Activated CD4-positive, alpha-beta T cell treated with anti-CD3 and anti-CD28 coated beads, Interleukin-10, Interleukin-2, amounts not matched to agents 100 ng/mL and 50 ng/mL, durations not matched to agents 16 hours and 8 hours (primary cell): ENCODE data around the gene SLC25A47.
"Not testable (repeated sequence)": the region's sequence is repeated elsewhere in the genome, so short reads cannot be mapped to it uniquely, and the experiment has no call there.

Source experiments
- DNase-seq: peaks from one replicate; pipeline ENCODE4 v3.0.0-alpha.2; 2020

Gene SLC25A47

DNA sequence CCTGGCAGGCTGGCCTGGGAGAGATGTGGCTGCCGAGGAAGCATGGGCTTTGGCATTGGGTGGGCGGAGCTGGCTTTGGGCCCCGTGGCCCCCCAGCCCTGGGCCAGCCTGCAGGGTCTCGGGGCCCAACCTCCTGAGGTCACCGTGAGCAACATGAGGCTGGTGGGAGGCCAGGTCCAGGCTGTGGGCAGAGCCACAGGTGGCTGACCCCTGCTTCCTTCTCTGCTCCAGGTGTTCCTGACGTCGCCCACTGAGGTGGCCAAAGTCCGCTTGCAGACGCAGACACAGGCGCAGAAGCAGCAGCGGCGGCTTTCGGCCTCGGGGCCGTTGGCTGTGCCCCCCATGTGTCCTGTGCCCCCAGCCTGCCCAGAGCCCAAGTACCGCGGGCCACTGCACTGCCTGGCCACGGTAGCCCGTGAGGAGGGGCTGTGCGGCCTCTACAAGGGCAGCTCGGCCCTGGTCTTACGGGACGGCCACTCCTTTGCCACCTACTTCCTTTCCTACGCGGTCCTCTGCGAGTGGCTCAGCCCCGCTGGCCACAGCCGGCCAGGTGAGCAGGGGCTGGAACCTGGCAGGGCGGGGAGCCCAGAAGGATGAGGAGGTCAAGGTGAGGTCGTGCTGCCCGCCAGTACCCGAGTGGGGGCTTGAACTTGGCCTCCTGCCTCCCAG, 5.5 kb downstream of the SLC25A47 start:
- DNase-seq: no peak

DNA sequence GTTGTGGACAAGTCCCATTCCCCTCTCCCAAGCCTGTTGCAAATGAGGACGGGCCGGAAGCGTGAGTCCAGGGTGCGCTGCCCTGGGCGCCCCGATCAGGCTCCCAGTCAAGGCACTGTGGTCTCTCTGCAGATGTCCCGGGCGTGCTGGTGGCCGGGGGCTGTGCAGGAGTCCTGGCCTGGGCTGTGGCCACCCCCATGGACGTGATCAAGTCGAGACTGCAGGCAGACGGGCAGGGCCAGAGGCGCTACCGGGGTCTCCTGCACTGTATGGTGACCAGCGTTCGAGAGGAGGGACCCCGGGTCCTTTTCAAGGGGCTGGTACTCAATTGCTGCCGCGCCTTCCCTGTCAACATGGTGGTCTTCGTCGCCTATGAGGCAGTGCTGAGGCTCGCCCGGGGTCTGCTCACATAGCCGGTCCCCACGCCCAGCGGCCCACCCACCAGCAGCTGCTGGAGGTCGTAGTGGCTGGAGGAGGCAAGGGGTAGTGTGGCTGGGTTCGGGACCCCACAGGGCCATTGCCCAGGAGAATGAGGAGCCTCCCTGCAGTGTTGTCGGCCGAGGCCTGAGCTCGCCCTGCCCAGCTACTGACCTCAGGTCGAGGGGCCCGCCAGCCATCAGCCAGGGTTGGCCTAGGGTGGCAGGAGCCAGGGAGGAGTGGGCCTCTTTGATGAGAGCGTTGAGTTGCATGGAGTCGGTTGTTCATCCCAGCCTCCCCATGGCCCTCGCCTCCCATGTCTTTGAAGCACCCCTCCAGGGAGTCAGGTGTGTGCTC, 6.3 kb downstream of the SLC25A47 start:
- DNase-seq: no peak

DNA sequence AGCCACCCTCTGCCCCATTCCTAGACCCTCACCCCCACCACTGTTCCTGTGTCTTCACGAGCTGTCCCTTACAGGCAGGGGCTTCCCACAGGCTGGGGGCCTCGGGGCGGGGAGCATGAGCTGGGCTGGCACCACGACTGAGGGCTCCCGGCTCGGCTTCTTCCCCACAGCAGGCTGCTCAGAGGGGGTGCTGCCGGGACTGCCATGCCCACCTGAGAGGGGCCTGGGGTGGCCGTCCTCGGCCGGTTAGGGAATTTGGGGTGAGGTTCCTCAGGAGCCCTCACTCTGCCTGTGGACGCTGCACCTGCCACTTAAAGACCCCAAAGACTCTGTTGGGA, 6.8 kb downstream of the SLC25A47 start:
- DNase-seq: no peak

DNA sequence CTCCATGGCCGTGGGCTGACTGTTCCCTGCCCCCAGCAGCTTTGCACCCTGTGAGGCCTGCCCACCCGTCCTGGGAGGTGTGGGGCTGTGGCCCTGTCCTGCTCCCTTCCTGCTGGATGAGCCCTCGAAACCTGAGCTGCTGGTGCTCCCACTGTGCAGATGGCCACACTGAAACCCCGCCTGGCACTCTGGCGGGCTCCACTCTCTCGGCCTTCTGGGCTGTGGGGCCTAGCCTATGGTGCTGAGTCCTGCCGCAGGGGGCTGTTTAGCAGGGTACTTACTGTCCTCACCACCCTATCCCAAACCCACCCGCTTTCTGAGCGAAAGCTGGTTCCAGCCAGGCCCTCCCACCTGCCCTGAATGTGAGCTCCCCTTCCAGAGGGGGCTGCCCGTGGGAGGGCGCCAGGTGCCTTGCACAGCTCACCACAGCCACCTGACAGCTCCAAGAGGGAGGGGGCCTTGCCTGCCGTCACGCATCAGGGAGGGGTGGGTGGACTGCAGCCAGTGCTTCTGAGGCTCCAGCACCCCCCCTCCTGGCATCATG, 7.3 kb downstream of the SLC25A47 start:
- DNase-seq: no peak

DNA sequence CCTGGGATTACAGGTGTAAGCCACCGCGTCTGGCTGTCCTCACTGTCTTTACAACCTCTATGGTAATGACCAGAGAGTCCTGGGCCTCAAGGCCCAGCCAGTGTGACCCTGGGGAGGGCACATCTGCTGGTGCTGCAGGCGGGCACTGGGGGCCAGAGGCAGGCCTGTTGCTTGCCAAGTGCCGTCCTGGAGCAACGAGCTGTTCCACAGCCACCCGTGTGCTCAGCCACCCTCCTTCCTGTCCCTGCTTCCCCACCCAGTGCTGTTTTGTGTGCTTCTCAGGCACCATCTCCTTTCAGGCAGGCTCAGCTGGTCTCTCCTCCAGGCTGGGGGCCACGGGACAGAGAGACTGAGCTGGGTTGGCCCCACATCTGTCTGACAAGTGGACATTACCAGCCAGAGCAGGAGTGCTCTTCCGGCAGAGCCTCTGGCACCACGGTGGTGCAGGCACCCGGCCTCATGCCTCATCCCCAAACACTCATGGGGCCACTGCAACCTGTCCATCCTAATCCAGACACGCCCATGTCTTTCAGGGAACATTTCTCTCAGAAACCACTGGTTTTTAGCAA, 9.0 kb downstream of the SLC25A47 start:
- DNase-seq: no peak

DNA sequence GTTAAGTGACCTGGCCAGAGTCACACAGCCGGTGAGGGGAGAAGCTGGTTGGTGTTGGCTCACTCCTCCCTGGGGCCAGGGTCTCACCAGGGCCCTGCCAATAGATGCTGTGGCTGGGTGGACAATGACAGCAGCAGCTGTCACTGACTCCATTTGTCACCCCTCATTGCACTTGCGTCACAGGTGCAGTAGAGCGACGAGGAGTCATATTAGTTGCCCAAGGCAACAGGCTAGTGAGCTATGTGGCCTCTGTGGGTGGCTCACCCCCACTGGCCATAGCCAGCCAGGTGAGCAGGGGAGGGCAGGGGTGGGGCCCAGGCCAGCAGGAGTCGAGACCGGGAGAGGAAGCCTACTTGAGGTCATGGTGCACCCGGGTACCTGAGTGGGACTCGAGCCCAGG, 9.7 kb downstream of the SLC25A47 start:
- no peak for DNase-seq

DNA sequence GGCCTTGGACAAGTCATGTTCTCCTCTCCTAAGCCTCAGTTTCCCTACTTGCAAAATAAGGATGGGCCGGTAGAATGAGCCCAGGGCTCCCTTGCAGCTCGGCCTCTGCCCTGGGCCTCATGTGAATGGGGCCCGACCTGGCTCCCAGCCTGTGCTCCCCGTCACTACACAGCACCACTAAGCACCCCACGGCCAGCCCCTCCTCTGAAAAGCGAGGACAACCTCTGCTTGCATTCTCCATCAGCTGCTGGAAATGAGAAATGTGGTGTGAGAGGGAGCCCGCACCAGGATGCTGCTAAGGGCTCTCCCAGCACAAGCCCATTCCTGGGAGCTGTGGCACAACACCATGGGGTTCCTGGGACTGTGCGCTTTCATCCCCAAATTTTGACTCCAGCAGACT, 10.2 kb downstream of the SLC25A47 start:
- DNase-seq: no peak

DNA sequence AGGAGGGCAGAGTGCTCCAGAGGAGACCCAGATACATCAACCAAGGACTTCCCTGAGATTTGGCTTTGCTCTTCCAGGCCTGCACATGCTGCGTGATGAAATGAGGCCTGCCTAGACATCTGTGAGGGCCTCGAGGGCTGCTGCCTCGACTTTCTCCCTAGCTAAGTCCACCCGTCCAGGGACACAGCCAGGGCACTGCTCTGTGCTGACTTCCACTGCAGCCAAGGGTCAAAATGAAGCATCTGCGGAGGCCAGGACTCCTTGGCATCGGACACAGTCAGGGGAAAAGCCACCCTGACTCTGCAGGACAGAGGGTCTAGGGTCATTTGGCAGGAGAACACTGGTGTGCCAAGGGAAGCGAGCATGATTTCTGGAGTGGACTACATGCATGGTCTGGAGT, 10.7 kb downstream of the SLC25A47 start:
- no peak for DNase-seq

DNA sequence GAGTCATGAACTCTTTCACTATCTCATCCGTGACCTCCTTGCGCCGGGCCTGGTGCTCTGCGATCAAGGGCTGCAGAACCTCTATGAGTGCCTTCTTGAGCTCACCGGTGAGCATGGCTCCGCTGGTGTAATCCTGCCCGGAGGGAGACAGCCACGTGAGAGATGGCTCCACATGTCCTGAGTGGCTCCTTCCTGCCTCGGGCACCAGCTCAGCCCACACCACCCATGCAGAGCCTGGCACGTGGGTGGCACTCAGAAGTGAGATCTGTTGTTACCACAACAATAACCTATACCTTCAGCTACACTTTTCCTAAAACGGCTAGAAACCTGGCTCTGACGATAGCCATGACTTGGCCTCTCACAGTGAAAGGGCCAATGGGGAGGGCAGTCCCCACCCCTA, 11.8 kb downstream of the SLC25A47 start:
- DNase-seq: no peak

DNA sequence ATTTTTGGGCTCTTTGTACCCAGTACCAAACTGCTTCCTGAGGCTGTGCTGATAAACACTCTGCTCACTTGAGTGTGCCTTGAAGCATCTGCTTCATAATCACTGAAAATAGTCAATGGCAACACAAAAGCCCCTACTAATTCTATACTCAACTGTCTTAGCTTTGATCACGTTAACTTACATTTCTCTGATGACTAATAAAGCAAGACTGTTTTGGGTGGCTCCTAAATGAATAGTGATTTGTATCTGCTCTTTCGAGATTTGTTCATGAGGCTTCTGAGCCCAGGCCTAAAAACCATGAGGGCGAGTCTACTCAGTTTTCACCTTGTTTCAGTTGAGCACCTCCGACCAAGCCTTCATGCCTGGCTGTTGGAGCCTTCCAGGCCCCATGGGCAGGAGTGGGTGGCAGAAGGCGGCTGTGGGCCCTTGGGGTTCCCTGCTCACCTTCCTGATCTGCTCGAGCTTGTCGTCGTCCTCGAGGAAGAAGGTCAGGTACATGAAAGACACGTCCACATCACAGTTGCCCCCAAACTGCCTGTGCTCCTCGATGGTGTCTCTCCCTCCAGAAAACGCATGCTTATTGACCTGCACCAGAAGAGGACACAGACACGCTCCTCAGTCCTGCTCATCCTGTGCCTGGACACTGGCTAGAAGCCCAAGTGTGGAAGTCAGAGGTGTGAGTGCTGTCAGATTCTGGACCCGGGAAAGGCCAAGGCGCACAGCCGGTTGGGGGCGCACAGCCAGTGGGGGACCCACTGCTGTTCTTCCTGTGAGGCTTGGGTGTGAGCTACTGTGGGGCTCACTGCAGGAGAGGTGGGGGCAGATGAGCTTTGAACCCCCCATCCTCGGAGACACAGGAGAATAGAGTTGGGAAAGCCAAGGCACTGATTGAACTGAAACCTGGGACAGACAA, 13.7 kb downstream of the SLC25A47 start:
- peak; percentile 81 for DNase-seq

DNA sequence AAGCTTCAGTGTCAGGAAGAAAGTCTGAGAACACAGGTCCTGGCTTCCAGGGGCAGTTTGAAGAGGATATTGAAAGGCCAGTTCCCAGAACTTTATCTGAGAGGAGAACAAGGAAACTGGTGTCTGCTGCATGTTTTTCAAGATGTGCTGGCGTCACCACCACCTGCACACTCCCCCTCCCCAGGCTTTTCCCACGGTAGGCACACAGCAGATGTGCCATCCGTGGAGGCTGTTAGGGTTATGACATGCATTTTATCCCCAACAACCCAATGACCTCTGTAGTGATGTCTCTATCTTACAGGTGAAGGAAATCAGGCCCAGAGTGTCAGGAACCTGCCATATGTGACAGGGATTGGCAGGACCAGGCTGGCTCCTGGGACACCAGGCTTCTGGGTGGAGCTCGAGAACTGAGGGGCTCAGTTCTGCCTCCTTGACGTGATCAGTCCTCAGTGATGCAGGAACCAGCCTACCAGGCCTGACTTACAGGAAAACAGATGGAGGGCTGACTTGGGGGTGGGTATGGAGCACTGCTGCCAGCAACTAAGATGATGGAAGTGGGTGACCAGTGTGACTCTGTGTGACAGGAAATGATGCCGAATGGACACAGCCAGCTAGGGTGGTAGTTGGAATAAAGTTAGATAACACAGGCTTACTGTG, 16.8 kb downstream of the SLC25A47 start:
- DNase-seq: no peak

DNA sequence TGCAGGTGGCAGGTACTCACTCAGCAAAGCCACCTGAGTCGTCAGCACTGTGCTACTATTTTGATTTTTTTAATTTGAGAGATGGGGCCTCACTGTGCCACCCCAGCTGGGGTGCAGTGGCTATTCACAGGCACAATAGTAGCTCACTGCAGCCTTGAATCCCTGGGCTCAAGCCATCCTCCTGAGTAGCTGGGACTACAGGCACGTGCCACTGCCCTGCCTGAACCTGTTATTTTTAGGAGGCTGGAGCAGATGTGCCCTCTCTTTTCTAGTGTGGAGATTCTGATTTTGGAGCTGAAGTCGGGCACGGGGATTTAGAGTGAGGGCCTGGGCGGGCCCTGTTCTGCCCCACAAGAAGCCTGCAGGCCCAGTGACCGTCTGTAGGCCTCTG, 17.3 kb downstream of the SLC25A47 start:
- no peak for DNase-seq

DNA sequence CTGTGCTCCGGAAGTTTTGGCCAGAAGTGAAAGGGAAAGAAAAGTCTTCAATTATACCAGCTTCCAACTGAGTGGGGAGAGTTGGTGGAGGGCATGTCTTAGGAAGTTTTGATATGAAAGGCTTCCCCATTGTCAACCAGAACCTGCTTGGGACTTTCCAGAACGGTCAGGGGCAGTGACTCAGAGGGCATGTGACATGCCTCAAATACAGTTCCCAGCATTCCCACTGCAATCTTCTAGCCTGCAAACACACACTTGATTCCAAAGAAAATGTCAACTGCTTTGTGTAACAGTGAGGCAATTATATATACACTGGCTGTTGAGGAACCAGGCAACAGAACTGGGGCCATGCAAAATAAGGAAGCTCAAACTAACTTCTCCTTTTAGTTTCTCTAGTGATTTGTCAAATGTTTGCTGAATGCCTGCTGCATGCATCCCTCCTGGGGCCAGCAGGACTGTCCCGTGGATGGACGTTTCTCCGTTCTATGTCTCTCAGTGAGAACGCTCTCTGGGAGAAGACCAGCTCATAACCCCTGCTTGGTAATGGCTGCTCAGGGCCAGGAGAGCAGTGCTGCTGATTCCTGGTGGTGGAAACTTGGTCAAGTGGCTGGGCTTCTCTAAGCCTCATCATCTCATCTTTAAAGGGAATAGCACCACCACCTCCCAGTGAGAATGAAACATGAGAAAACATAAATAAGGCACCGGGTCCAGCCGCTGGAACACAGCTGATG, 18.3 kb downstream of the SLC25A47 start:
- peak; percentile 59 for DNase-seq

DNA sequence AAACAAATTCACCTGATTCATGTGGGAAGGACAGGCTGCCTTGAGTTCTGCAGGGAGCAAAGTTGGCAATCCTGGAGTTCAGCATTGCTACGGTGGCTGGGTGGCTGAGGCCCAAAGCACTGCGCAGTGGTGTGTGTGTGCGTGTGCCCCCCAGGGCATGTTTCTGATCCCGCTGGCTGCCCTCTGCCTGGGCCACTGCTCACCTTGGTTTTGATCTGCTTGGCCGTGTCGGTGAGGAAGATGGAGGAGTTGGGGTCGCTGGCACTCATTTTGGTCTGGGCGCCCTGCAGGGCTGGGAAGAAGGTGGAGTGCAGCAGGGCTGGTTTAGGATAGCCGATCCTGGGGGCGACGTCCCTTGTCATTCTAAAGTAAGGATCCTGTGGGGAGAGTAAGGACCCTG, 19.1 kb downstream of the SLC25A47 start:
- no peak for DNase-seq

DNA sequence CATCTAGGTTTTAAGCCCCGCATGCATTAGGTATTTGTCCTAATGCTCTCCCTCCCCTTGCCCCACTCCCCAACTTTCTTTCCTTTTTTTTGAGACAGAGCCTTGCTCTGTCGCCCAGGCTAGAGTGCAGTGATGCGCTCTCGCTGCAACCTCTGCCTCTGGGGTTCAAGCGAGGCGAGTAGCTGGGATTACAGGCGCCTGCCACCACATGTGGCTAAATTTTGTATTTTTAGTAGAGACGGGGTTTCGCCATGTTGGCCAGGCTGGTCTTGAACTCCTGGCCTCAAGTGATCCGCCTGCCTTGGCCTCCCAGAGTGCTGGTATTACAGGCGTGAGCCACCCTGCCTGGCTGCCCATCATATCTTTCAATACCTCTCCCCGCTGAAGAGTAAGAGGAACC, 19.7 kb downstream of the SLC25A47 start:
- DNase-seq: not testable (repeated sequence)

DNA sequence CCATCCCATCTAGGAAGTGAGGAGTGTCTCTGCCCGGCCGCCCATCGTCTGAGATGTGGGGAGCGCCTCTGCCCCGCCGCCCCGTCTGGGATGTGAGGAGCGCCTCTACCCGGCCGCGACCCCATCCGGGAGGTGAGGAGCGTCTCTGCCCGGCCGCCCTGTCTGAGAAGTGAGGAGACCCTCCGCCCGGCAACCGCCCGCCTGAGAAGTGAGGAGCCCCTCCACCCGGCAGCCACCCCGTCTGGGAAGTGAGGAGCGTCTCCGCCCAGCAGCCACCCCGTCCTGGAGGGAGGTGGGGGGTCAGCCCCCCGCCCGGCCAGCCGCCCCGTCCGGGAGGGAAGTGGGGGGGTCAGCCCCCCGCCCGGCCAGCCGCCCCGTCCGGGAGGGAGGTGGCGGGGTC, 21.5 kb downstream of the SLC25A47 start:
- not testable (repeated sequence) for DNase-seq

DNA sequence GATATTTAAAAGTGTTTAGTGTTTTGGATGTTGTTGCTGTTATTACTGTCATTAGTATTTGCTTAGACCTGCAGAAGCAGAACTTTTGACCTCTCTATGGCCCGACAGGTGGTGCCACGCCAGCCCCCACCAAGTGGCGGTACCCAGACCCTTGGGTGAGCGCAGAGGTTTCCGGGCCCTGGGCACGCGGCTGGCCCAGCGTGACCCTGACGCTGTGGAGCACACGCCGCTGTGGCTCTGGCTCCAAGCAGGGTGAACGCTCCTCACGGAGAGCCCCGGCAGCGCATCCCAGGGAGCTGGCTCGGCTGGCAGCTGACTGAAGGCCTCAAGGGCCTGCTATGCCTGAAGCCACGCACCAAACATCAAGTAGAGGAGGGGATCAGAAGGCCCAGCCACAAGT, 22.6 kb downstream of the SLC25A47 start:
- DNase-seq: no peak

DNA sequence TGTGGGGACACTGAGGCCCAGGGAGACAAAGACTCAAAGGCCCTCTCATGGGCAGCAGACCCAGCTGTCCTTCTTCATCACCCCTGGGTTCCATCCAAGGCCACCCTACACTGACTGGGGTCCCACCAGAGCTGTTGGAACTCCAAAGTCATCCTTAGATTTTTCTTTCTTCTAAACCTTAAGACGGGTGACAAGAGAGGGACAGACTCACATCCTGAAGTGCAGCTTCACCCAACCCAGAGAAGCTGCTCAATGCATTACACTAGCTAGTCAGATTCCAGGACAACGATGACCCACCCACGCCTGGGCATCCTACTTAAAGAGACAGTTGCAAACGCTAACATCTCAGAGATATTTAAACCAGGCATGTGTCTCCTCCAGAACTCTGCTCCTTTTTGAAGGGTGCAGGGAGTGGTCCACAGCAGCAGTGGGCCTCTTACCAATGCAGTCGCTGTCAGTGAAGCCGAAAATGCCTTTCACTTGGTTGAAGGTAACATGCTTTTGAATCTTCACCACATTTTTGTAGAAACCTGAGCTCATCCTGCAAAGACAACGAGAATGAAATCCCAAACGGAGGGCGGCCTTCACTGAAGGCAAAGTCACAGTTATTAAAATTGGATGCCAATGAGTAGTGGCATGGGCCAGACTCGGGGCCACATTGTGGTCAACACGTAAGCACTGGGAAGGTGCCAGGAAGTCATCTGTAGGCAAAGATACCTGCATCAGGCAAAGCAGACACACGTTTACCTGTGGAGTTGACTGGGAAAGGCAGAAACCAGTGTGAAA, 23.4 kb downstream of the SLC25A47 start:
- no peak for DNase-seq

DNA sequence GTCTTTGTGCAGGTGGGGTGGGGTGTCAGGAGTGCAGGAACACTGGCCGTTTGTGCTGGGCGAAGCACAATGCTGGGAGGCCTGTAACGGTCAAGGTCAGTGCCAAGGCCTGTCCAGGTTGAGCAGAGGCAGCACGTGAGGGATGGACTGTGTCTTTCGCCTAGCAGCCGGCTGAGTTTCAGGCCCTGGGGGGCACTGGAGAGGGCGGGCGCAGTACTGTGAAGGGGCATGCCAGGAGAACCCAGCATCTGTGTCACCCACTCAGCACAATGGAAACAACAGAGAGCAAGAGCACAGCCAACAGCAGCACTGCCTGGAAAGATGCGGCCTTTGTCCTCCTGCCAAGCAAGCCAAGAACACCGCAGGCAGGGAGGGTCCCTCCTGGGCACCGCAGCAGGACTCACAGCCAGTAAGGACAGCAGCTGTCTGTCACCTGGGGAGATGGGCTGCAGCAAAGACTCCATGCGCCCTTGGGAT, 25.2 kb downstream of the SLC25A47 start:
- DNase-seq: no peak

DNA sequence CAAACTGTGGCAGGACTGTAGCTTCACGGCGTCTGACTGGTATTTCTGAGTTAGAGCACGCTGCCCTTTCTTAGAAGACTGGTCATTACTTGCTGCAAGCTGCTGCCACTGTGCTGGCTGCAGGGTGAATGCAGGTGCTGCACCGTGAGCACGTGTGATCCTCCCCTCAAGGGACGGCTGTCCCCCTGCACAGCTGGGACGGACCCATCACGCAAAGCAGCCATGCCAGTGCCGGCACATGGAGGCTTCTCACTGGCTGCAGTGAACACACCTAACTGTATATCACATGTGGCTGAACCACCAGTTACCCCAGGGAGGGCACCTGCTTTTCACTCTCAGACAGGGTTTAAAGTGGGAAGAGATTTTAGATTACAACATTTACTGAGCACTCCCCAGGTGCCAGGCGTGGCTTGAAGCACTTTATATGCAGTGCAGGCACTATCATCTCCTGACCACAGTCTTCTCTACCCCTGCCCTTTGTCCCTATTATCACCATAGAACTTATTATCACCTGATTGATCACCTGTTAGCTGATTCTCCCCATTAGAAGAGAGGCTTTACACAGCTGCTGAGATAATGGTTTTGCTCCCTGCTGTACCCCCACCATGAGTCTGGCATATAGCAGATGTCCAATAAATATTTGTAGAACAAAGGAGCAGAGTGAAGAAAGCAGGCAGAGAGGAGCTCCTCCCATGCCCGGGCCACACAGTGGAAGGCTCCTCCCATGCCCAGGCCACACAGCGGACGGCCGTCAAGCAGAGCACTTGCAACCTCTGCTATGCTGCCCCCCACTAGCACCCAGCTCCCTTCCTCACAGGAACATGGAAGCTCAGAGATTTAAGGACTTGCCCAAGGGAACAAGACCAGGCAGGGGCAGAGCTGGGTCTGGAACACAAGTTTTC, 25.9 kb downstream of the SLC25A47 start:
- DNase-seq: no peak
